Thymus (tissue), 11 donors: ENCODE data around the gene CHAF1A. TPM values are rescaled to one million over a fixed set of nuclear protein-coding genes. Genes with fewer than 3 reads are reported as not detected.

Experiments used
- DNase-seq, 9 donors: peaks; one replicate each; pipeline ENCODE4 v3.0.0-alpha.2; 2013; ENCODE audit warnings: low spot score in 9 of 9, low read depth in 6 of 9, missing footprints in 1 of 9
- H3K27ac ChIP-seq, 2 donors: one replicate each; pipeline ENCODE4 v1.5.1; 2013; ENCODE audit warnings: control low read depth in 1 of 2, low read depth in 1 of 2, low read length in 1 of 2, mild to moderate bottlenecking in 1 of 2, moderate library complexity in 1 of 2
- H3K27me3 ChIP-seq, 2 donors: one replicate each; pipeline ENCODE4 v1.5.1; 2013; ENCODE audit warnings: low read length in 1 of 2; ENCODE audit not compliant: control insufficient read depth in 2 of 2, insufficient read depth in 1 of 2
- H3K36me3 ChIP-seq, 2 donors: one replicate each; pipeline ENCODE4 v1.5.1; 2013; ENCODE audit warnings: low read length in 1 of 2, mild to moderate bottlenecking in 1 of 2, moderate library complexity in 1 of 2; ENCODE audit not compliant: control insufficient read depth in 2 of 2, insufficient read depth in 2 of 2
- H3K4me1 ChIP-seq, 2 donors: one replicate each; pipeline ENCODE4 v1.5.1; 2013; ENCODE audit warnings: low read length in 2 of 2; ENCODE audit not compliant: control insufficient read depth in 2 of 2, insufficient read depth in 2 of 2
- H3K4me3 ChIP-seq, 2 donors: one replicate each; pipeline ENCODE4 v1.5.1; 2013; ENCODE audit warnings: low read length in 2 of 2, control low read depth in 1 of 2, mild to moderate bottlenecking in 1 of 2
- H3K9me3 ChIP-seq, 2 donors: one replicate each; pipeline ENCODE4 v1.5.1; 2013; ENCODE audit warnings: low read length in 1 of 2, mild to moderate bottlenecking in 1 of 2; ENCODE audit not compliant: control insufficient read depth in 2 of 2, insufficient read depth in 1 of 2
- WGBS: extraction: QIAGEN DNeasy Blood & Tissue Kit; methylation state at CpG from one replicate; pipeline ENCODE4 v1.1.7; 2013; 5-methylcytosine and 5-hydroxymethylcytosine counted together
- polyA plus RNA-seq: library from polyadenylated mRNA; stranded (reverse); fragments of 200-250 nt; gene quantifications from one replicate; pipeline ENCODE4 v1.2.3, GENCODE V29; 2013
- total RNA-seq: library from RNA; stranded (reverse); fragments of 120-200 nt; gene quantifications from one replicate; pipeline ENCODE4 v1.2.4, GENCODE V29; 2013
- donor health status: healthy.

Gene CHAF1A
- total and polyA plus RNA-seq, 2 donors, result 3.5 to 19.5 TPM

DNA sequence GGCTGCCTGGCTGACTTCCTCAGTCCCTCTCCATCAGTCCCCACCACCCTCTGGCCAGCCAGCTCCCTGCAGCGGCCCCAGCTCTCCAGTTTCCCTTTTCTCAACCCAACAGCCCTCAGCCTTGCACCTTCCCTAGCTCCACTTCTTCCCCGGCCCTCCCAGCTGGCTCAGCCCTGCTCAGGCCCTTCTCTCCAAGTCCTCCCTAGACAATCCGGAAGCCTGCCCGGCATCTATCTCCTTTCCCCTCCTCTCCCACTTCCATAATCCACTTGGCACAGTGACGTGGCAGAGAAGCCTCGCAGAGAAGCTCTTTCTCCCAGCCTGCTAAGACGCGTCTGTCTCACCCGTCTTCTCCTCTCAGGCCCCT, 54.0 kb downstream of the CHAF1A start:
- WGBS, result 9% methylated on average over 9 of the region's 9 CpGs

DNA sequence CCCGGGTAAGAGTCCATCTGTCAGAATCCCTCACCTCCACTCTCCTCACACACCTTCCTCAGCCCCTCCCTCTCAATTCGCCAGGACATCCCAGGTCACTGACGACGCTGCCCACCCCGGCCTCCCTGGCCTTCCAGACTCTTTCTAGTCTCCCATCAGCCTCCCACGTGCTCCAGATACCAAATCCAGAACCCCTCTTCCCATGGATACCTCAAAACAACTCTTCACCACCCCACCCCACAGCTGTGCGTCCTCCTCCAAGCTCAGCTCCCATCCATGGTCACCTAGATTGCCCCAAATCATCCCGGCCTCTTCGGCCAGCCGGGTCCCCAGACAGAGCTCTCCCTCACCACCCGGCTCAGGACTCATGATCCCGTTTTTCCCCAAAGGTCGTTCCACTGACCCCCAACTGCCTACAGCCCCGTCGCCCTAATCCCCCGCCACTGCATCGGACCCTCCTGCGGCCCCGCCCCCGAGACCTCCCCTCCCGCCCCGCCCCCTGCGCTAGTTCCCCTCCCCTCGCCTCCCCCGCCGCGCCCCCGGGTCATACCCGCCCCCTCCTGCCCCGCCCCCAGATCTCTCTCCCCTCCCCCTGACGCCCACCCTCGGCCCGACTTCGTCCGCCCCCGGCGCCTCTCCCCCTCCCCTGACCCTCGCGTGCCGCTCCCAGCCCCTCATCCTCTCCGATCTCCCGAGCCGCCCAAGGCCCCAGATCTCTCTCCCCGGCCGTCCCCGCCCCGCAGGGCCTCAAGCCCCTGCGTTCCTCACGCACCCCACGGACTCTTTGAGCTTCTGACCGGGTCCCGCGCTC, 54.6 kb downstream of the CHAF1A start:
- Histone ChIP-seq H3K4me1 (peaks cover 13 to 23% of the 10 kb centered on the region in 2 donors), H3K4me3 (peak overlapping the region; percentile 67 to 95), H3K36me3 (peaks cover 22 to 29% of the 10 kb centered on the region in 2 donors), H3K9me3 (no peaks in the 10 kb centered on the region), H3K27me3 (no peaks in the 10 kb centered on the region), H3K27ac (peak overlapping the region; percentile 85 to 87)
- DNase-seq, result peak in 6 of 9 donors; percentile 17 to 58 (median 36)
- WGBS, result 2% methylated on average over 51 of the region's 53 CpGs

More for the DNA sequence above, 54.0 kb downstream of the CHAF1A start:
- H3K27me3 ChIP-seq, result no peaks in the 10 kb centered on the region
- peak overlapping the region; percentile 53 to 74 for H3K27ac ChIP-seq
- H3K4me1 ChIP-seq, result peaks cover 13 to 23% of the 10 kb centered on the region in 2 donors
- DNase-seq, result no peak
- H3K4me3 ChIP-seq, result peak overlapping the region; percentile 58 to 95
- H3K9me3 ChIP-seq, result no peaks in the 10 kb centered on the region
- H3K36me3 ChIP-seq, result peaks cover 22 to 35% of the 10 kb centered on the region in 2 donors

DNA sequence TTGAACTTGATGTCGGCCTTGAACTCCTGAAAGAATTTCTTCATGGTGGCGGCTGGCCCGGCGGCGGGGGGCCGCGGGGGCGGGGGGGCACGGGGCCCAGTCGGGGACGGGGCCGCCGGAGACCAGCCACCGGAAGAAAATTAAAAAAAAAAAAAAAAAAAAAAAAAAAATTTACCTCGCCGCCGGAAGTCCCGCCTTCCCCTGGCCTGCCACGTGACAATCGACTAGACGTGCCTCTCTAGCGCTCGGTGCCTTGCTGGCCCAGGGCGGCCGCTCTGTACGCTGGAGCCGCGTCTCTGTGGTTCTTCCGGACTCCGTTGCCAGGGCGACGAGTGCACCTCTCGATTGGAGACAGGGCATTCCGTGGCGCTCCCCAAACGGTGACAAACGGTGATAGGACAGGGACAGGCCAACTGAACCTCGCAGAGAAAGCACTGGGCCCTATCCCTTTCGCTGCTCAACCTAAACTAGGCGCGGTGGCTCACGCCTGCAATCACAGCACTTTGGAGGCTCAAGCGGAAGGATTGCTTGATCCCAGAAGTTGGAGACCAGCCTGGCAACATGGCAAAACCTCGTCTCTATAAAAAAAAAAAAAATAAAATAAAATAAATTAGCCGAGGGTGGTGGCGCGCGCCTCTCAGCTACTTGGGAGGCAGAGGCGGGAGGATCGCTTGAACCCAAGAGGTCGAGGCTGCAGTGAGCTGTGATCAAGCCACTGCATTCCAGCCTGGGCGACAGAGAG, 55.4 kb downstream of the CHAF1A start, which contains the start of gene UBXN6:
TSS of gene UBXN6 (minus strand) at position 141 of the 742 bp plus-strand sequence. CDS start at position 44, 97 bp downstream.
- WGBS, result 13% methylated on average over 52 of the region's 52 CpGs

GRCh38 chr19:4464815-4465581, 62.6 kb downstream of the CHAF1A start:
- no peaks in the 10 kb centered on the region for H3K4me1 ChIP-seq
- H3K27me3 ChIP-seq, result no peaks in the 10 kb centered on the region
- 91% methylated on average over 8 of the region's 8 CpGs for WGBS
- no peak overlapping the region for H3K27ac ChIP-seq
- H3K9me3 ChIP-seq, result no peaks in the 10 kb centered on the region
- H3K4me3 ChIP-seq, result no peak overlapping the region
- no peaks in the 10 kb centered on the region for H3K36me3 ChIP-seq
- no peak for DNase-seq

More for the DNA sequence above, 55.4 kb downstream of the CHAF1A start, which contains the start of gene UBXN6:
- Histone ChIP-seq H3K27ac (peak within 1 kb of the TSS; percentile 85 to 87), H3K4me3 (peak within 1 kb of the TSS; percentile 67 to 95), H3K27me3 (no peaks in the 10 kb centered on the region), H3K4me1 (peaks cover 13 to 23% of the 10 kb centered on the region in 2 donors), H3K36me3 (peaks cover 14 to 21% of the 10 kb centered on the region in 2 donors), H3K9me3 (no peaks in the 10 kb centered on the region)
- DNase-seq, result peak; percentile 90 to 98 (median 96)

GRCh38 chr19:4467835-4468234, 65.4 kb downstream of the CHAF1A start:
- no peaks in the 10 kb centered on the region for H3K27me3 ChIP-seq
- DNase-seq, result no peak
- no peaks in the 10 kb centered on the region for H3K36me3 ChIP-seq
- H3K9me3 ChIP-seq, result no peaks in the 10 kb centered on the region
- WGBS, result 86% methylated on average over 3 of the region's 3 CpGs
- peaks cover 3 to 6% of the 10 kb centered on the region in 2 donors for H3K4me1 ChIP-seq
- H3K4me3 ChIP-seq, result no peak overlapping the region
- no peak overlapping the region for H3K27ac ChIP-seq

GRCh38 chr19:4471403-4472173, 69.1 kb downstream of the CHAF1A start:
- peak; percentile 98 to 100 (median 100) for DNase-seq
- under 1% methylated on average over 33 of the region's 33 CpGs for WGBS
- peak overlapping the region; percentile 92 to 96 for H3K27ac ChIP-seq
- peaks cover 19 to 27% of the 10 kb centered on the region in 2 donors for H3K4me1 ChIP-seq
- no peaks in the 10 kb centered on the region for H3K27me3 ChIP-seq
- no peaks in the 10 kb centered on the region for H3K9me3 ChIP-seq
- H3K4me3 ChIP-seq, result peak overlapping the region; percentile 75 to 79
- peaks cover 10% of the 10 kb centered on the region in 2 donors for H3K36me3 ChIP-seq

- Histone ChIP-seq H3K27me3 (no peaks in the 10 kb centered on the region), H3K27ac (peak within 1 kb of the TSS; percentile 92 to 96), H3K9me3 (no peaks in the 10 kb centered on the region), H3K36me3 (peaks cover 17 to 18% of the 10 kb centered on the region in 2 donors), H3K4me3 (peak within 1 kb of the TSS; percentile 75 to 79), H3K4me1 (peaks cover 19 to 27% of the 10 kb centered on the region in 2 donors)
- WGBS, result 1% methylated on average over 70 of the region's 71 CpGs
- no peak for DNase-seq
These were observed 69.9 kb downstream of the CHAF1A start, which contains the start of gene HDGFL2 for GRCh38 chr19:4472174-4472974. HDGFL2 (plus strand) TSS chr19:4472297; CDS start chr19:4472351, 54 bp downstream.
